ENCODE data around the gene CSGALNACT2.
"Not testable (repeated sequence)": the region's sequence is repeated elsewhere in the genome, so short reads cannot be mapped to it uniquely, and the experiment has no call there.

The CSGALNACT2 gene, protein sequence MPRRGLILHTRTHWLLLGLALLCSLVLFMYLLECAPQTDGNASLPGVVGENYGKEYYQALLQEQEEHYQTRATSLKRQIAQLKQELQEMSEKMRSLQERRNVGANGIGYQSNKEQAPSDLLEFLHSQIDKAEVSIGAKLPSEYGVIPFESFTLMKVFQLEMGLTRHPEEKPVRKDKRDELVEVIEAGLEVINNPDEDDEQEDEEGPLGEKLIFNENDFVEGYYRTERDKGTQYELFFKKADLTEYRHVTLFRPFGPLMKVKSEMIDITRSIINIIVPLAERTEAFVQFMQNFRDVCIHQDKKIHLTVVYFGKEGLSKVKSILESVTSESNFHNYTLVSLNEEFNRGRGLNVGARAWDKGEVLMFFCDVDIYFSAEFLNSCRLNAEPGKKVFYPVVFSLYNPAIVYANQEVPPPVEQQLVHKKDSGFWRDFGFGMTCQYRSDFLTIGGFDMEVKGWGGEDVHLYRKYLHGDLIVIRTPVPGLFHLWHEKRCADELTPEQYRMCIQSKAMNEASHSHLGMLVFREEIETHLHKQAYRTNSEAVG

DNA sequence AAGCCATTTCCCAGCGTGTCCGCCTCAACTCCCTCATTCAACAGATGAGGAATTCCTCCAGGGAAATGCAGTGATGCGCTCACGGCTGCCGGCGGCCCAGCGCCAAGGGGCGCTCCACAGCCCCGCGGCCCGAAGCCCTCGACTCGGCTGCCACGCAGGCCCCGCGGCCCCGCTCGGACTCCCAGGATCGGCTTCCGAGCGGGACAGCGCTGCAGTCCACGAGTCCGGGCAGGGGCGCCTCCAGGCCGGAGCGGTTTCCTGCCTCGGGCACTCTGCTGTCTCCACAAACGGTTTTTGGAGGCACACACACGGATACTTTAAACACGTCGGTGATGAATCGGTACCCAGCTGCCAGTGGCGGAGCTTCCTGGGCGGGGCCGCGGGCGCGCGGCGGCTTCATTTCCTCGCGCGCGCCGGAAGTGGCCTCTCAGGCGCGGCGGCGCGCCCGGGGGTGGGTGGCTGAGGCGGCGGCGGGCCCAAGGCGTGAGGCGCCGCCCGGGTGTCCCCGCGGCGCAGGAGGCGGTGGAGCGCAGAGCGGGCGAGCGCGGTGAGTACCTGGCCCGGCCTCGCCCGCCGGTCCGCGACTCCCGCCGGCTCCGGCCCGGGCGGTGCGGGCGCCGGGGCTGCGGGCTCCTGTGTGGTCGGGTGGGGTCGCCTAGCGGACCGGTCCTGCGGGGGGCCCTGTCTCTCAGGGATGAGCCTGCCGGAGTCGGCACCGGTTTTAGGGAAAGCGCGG lies at the start of gene CSGALNACT2:
Gene CSGALNACT2 (plus strand): TSS at position 425 of the 736 bp plus-strand sequence. CDS start 16,705 bp downstream, outside the sequence.
- no peak for DNase-seq

GRCh38 chr10:43089519-43089918 lies 48.7 kb upstream of the CSGALNACT2 start:
- DNase-seq: no peak

DNA sequence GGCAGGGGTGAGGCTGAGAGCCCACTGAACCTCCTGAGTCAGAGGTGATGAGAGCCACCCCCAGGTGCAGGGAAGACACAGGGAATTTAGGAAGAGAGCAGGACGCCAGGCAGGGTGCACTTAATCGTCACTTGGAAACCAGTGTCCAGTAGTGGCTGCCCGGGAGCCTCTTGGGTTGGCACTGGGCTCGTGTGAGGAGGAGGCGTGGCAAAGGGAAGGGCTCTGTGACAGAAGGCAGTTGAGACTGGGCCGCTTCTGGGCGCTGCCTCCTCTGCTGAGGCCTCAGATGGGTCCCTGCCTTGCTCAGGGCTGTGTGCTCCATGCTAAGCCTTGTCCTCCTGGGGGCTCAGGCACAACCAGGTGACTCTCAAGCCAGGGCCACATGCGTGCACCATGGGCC lies 48.1 kb upstream of the CSGALNACT2 start:
- no peak for DNase-seq

GRCh38 chr10:43090664-43091063 lies 47.6 kb upstream of the CSGALNACT2 start:
- DNase-seq: no peak

- no peak for DNase-seq
Observed at GRCh38 chr10:43091846-43092245, 46.4 kb upstream of the CSGALNACT2 start.

GRCh38 chr10:43093423-43094076 lies 44.7 kb upstream of the CSGALNACT2 start:
- no peak for DNase-seq

DNA sequence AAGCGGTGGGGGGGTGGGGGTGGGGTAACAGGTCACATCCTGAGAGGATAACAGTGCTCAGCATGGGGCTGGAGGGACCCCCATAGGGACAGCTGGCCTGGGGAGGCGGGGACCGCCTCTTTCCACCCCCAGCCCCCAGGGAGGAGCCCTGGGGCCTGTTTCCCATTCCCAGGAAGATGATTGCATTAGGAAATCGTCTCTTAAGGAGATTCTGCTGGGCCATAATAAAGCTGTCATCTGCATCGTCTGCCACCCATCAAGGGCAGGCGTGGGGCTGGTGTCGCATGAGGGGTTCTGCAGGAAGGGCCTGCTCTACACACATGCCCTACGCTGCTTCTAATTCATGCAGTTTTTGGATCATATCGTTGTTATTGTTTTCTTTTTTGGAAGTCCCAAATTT lies 44.2 kb upstream of the CSGALNACT2 start:
- DNase-seq: no peak

- DNase-seq: not testable (repeated sequence)
Observed at GRCh38 chr10:43099339-43099738, 38.9 kb upstream of the CSGALNACT2 start.

DNA sequence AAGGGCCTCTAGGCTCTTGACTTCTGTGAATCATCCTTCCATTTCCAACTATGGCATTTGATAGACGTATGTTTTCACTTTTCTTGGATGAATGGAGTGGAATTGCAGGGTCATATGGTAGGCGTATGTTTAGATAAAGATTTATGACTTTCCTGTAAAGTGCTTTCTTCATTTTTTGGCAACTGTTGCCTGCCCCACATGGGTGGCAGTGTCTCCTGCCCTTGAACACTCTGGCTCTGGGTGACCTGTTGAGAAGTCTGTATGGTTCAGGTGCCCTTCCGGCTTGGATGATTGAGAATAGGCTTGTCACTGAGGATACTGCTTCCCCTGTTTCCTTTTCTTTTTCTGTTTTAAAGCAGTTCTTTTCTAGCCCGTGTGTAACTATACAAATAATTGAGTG lies 38.3 kb upstream of the CSGALNACT2 start:
- no peak for DNase-seq

DNA sequence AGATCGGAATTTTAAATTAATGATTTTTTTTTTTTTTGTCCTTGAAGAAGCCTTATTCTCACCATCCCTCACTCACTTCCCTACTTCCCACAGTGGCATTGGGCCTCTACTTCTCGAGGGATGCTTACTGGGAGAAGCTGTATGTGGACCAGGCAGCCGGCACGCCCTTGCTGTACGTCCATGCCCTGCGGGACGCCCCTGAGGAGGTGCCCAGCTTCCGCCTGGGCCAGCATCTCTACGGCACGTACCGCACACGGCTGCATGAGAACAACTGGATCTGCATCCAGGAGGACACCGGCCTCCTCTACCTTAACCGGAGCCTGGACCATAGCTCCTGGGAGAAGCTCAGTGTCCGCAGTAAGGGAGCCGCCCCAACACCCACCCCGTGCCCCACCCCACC lies 37.9 kb upstream of the CSGALNACT2 start:
- no peak for DNase-seq

DNA sequence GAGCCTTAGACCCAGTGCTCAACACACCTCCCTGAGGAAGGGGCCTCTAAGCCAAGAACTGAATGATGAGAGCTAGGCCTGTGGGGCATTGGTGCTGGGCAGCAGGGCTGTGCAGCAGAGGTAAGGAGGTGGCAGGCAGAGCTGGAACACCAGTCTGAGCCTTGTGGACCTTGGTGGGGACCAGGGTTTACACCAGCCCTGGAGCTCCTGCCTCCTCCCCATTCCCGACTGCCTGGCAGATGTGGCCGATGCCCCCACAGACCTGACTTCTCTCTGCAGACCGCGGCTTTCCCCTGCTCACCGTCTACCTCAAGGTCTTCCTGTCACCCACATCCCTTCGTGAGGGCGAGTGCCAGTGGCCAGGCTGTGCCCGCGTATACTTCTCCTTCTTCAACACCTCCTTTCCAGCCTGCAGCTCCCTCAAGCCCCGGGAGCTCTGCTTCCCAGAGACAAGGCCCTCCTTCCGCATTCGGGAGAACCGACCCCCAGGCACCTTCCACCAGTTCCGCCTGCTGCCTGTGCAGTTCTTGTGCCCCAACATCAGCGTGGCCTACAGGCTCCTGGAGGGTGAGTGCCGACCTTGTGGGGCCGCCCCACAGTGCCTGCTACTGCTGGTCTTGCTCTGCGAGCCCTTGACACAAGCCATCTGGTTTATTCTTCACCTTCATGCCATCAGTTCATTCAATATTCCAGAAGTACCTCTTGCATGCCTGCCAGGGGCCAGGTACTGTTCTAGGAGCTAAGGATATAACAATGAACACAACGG lies 36.0 kb upstream of the CSGALNACT2 start:
- no peak for DNase-seq

DNA sequence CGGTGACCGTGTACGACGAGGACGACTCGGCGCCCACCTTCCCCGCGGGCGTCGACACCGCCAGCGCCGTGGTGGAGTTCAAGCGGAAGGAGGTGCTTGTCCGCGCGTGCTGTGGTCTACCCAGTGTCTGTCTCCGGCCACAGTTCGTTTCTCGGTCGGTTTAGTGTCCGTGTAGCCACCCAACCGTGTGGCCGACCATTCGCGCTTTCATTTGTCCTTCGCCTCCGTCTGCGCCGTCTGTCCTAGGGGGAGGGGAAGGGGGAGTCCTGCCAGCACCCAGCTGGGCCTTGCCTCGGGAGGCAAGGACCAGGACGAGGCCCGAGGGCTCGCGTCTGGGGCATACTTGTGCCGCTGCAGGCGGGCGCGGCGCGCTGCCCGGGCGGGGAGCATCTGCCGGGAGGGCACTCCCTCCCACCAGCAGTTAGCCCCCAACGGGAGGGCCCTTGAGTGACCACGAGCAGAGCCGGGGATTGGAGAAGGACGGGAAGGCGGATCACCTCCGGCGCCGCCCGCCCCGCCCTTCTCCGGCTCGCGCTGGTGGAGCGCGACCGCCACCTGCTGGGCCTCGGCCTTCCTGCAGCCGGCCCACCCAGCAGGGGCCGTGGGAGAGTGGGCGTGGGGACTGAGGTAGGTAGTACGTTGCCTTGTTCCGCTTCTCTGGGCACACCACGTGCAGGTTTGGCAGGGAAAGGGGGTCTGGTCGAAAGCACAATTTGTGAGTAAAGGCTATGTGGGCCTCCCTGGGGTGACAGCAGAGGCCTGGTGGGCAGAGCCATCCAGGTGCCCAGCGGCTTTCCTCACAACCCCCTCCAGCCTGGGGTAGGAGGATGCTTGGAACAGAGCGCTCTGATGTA lies 32.9 kb upstream of the CSGALNACT2 start:
- no peak for DNase-seq

DNA sequence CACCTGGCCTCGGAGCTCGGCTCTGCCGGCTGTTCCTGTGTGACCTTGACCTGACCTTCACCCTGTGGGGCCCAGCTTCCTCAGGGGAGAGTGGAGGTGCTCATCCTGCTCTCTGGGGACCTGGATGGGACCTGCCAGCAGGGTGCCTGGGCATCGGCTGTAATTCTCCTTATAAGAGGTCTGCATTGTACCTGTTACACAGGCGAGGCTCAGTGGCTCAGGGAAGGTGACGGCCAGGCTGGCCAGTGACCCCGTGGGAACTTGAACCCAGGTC lies 32.4 kb upstream of the CSGALNACT2 start:
- no peak for DNase-seq

GRCh38 chr10:43106256-43107091 lies 31.8 kb upstream of the CSGALNACT2 start:
- DNase-seq: no peak

DNA sequence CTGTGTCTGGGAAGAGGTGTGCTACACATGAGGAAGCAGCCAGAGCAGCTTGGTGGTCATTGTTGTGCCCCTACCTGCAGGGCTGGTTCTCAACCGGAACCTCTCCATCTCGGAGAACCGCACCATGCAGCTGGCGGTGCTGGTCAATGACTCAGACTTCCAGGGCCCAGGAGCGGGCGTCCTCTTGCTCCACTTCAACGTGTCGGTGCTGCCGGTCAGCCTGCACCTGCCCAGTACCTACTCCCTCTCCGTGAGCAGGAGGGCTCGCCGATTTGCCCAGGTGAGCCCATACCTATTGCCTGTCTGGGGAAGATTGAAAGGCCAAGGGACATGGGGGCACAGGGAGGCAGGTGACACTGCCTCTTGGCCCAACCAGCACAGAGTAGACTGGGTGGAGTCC lies 29.3 kb upstream of the CSGALNACT2 start:
- DNase-seq: no peak

- DNase-seq: no peak
Observed at GRCh38 chr10:43109671-43110249, 28.5 kb upstream of the CSGALNACT2 start.

DNA sequence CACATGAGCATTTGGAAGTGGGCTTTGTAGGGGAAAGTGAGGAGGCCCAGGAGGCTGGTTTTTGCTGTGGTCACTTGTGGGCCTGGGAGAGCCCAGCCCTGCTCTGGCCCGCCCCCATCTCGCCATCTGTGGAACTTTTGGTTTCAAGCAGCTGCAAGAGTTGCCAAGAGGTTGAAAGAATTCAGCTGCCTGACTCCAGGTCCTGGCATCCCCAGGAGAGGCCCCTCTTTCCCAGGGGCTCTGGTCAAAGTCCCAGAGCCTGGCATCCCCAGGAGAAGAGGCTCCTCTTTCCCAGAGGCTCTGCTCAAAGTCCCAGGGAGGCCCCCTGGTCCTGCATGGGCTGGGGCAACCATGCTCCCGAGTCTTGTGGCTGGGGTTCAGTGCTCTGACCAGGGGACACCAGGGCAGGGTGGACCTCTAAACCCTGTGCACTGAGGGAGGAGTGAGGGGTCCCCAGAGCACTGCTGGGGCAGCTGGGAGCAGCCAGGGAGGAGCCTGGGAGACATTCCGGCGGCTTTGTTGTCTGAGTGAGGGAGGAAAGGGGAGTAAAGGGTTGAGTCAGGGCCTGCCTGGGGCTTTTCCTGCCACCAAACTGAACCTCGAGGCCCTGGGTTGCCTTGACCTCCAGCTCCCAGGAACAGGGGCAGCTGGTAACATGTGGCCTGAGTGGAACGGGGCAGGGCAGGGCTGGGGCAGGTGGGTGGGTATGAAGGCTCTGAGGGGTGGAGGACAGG lies 27.7 kb upstream of the CSGALNACT2 start:
- DNase-seq: no peak

GRCh38 chr10:43111101-43111500 lies 27.1 kb upstream of the CSGALNACT2 start:
- no peak for DNase-seq

GRCh38 chr10:43111921-43112607 lies 26.2 kb upstream of the CSGALNACT2 start:
- DNase-seq: no peak

All from cortex of kidney (tissue), 1 donor.